A549 treated with Mapracorat at 1 μM for 4 hours (cell line): ENCODE measurements around the gene SYNC. TPM values are rescaled to one million over a fixed set of nuclear protein-coding genes. Genes with fewer than 3 reads are reported as not detected.

Experiments used
- total RNA-seq: library from RNA; stranded (reverse); fragments of 200-300 nt; extraction: Qiagen RNA extraction; gene quantifications from 5 replicates; pipeline ENCODE4 v1.2.3, GENCODE V29; 2022

SYNC gene
- 10.7 to 15.2 TPM (median 14.5 TPM) in 5 replicates for total RNA-seq

DNA sequence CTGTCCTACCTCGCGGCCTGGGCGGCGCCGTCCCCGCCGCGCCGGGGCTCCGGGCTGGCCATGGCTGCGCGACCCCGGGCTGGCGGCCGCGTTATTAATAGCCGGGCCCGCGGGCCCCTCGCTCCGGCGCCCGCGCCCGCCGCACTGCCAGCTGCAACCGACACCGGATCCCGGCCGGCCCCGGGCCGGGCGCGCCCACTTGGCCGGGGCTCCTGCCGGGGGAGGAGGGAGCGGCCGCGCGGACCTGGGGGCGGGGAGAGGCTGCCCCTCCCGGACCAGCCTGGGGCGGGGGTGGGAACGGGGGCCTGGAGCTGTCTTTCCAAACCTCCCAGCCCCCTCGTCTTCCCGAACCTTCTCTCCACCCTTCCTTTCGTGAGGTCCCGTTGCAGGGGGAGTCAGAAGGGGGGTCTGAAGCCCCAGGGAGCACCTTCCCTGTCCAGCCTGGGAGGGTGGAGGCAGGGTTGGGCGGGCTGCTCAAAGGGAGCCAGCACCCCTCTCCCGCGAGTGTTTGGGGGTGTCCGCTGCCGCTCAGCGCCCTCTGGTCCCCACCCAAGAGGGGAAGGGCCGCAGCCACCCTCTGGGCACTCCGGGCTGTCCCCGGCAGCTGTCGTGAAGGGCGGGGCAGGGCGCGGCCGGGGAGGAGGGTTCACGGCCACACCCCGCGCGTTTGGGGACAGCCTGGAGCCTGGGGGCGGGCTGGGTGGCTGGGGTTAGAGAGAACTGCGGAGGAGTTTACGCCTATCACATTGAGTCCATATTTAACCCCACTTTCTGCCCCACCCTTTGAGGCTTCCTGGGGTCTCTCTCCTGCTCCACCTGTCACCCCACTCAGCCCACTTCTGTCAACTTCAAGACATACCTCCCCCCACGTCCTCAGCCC is at the start of gene SYNC:
Gene SYNC (minus strand): TSS at position 172 of the 880 bp plus-strand sequence. CDS start 110 bp downstream, at position 62.

GRCh38 chr1:32650752-32651460 is 51.7 kb downstream of the SYNC start, which contains the start of gene RBBP4:
Gene RBBP4, plus strand, starts transcription at chr1:32651208. Its CDS starts 99 bp downstream, at chr1:32651307.

DNA sequence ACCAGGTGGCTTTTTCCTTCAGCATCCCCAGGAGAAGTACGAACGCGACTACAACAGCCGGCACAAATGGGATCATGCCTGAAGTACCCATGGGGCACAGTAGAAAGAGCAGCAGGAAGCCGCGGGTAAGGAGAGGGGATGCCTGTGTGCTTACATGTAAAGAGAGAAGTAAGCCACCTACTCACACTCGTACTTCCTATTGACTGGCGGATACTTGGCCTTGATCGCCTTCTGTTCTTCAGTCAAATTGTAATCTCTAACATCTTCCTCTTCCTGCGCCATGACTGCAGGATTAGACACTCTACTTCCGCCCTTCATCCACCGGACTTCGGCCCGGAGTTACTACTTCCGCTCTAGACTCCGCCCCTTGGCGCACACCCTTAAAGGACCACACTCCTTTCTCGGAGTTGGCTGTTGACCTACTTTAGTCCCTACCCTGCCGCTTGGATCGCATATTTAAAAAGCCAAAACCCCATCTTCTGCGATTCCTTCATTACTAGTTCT is 52.3 kb downstream of the SYNC start, which contains the start of gene ZBTB8OS:
Gene ZBTB8OS (minus strand): TSS at position 303 of the 504 bp plus-strand sequence. CDS start 21 bp downstream, at position 282.

Other genes starting within 250 kb of the SYNC start
- gene ZBTB8B, start 237.7 kb downstream of the SYNC start, total RNA-seq = 0.01 TPM in 1 of 5 replicates, not detected in the others
- gene ZBTB8A, start 163.3 kb downstream of the SYNC start, total RNA-seq = 3.4 to 4.9 TPM (median 4.0 TPM) in 5 replicates
- 35.0 to 55.6 TPM (median 37.1 TPM) in 5 replicates for gene ZBTB8OS, start 52.2 kb downstream of the SYNC start, total RNA-seq
- 66.7 to 82.1 TPM (median 76.6 TPM) in 5 replicates for gene RBBP4, start 51.6 kb downstream of the SYNC start, total RNA-seq
- gene YARS1, start 114.6 kb upstream of the SYNC start, total RNA-seq = 57.3 to 81.4 TPM (median 60.4 TPM) in 5 replicates
- gene S100PBP, start 114.9 kb upstream of the SYNC start, total RNA-seq = 10.4 to 16.3 TPM (median 14.6 TPM) in 5 replicates
- 0.17 to 0.80 TPM (median 0.30 TPM) in 5 replicates for gene FNDC5, start 168.1 kb upstream of the SYNC start, total RNA-seq
- gene HPCA, start 183.7 kb upstream of the SYNC start, total RNA-seq = 0.21 to 0.53 TPM (median 0.51 TPM) in 4 of 5 replicates, not detected in the other
- 27.5 to 44.3 TPM (median 42.9 TPM) in 5 replicates for gene TMEM54, start 198.6 kb upstream of the SYNC start, total RNA-seq